Mesenchymal stem cell (in vitro differentiated cells and primary cell): Measurements from ENCODE around the gene TMEM120A. TPM values are rescaled to one million over a fixed set of nuclear protein-coding genes. Genes with fewer than 3 reads are reported as not detected.

ENCODE experiments used
- DNase-seq: peaks from one replicate; pipeline ENCODE4 v3.0.0-alpha.2; 2013
- H2AFZ ChIP-seq: one replicate; pipeline ENCODE4 v1.6.1; 2013; ENCODE audit warnings: low read depth, mild to moderate bottlenecking, control low read depth, inconsistent platforms, low read length, moderate library complexity
- H2AK5ac ChIP-seq: 2 replicates; pipeline ENCODE4 v1.6.1; 2013; ENCODE audit warnings: low read length, moderate library complexity, mild to moderate bottlenecking, inconsistent platforms; ENCODE audit not compliant: severe bottlenecking
- H2BK120ac ChIP-seq: one replicate; pipeline ENCODE4 v1.6.1; 2013; ENCODE audit warnings: low read depth, mild to moderate bottlenecking, inconsistent platforms, low read length, moderate library complexity
- H2BK12ac ChIP-seq, 2 experiments: one replicate each; pipeline ENCODE4 v1.6.1; 2013; ENCODE audit warnings: inconsistent platforms in 2 of 2, low read length in 2 of 2, mild to moderate bottlenecking in 2 of 2, moderate library complexity in 2 of 2, control low read depth in 1 of 2
- H2BK15ac ChIP-seq: one replicate; pipeline ENCODE4 v1.6.1; 2013; ENCODE audit warnings: mild to moderate bottlenecking, low read depth, inconsistent platforms; ENCODE audit not compliant: poor library complexity, severe bottlenecking
- H2BK5ac ChIP-seq: 2 replicates; pipeline ENCODE4 v1.6.1; 2013; ENCODE audit warnings: low read depth, mild to moderate bottlenecking, low read length, control low read depth, inconsistent platforms; ENCODE audit not compliant: poor library complexity, severe bottlenecking
- H3K14ac ChIP-seq, 2 experiments: one replicate each; pipeline ENCODE4 v1.6.1; 2013; ENCODE audit warnings: inconsistent platforms in 2 of 2, low read length in 2 of 2, control low read depth in 1 of 2, mild to moderate bottlenecking in 1 of 2, moderate library complexity in 1 of 2
- H3K18ac ChIP-seq, 2 experiments: one replicate each; pipeline ENCODE4 v1.6.1; 2013; ENCODE audit warnings: inconsistent platforms in 2 of 2, low read length in 2 of 2, control low read depth in 1 of 2, low read depth in 1 of 2, mild to moderate bottlenecking in 1 of 2
- H3K23ac ChIP-seq, 2 experiments: one replicate each; pipeline ENCODE4 v1.6.1; 2013; ENCODE audit warnings: inconsistent platforms in 2 of 2, low read length in 2 of 2, mild to moderate bottlenecking in 2 of 2, moderate library complexity in 2 of 2, control low read depth in 1 of 2
- H3K27ac ChIP-seq: 2 replicates; pipeline ENCODE4 v1.5.1; 2013; ENCODE audit warnings: mild to moderate bottlenecking, moderate library complexity, low read length, control low read depth, inconsistent platforms; ENCODE audit not compliant: poor library complexity, severe bottlenecking
- H3K27me3 ChIP-seq, 2 experiments: 2 replicates each; pipeline versions ENCODE4 v1.6.1 to v1.7.0; 2013; ENCODE audit warnings: low read length in 2 of 2, mild to moderate bottlenecking in 2 of 2, moderate library complexity in 2 of 2, control low read depth in 1 of 2, inconsistent platforms in 1 of 2; ENCODE audit not compliant: control insufficient read depth in 1 of 2, insufficient read depth in 1 of 2
- H3K36me3 ChIP-seq, 2 experiments: 2 replicates each; pipeline versions ENCODE4 v1.6.1 to v1.7.0; 2013; ENCODE audit warnings: low read length in 2 of 2, control low read depth in 1 of 2, inconsistent platforms in 1 of 2, low read depth in 1 of 2, mild to moderate bottlenecking in 1 of 2; ENCODE audit not compliant: insufficient read depth in 2 of 2, control insufficient read depth in 1 of 2
- H3K4ac ChIP-seq, 2 experiments: one replicate each; pipeline ENCODE4 v1.6.1; 2013; ENCODE audit warnings: inconsistent platforms in 2 of 2, low read length in 2 of 2, mild to moderate bottlenecking in 2 of 2, moderate library complexity in 2 of 2, control low read depth in 1 of 2, low read depth in 1 of 2
- H3K4me1 ChIP-seq: 2 replicates; pipeline ENCODE4 v1.6.1; 2013; ENCODE audit warnings: low read depth, low read length, control low read depth; ENCODE audit not compliant: control insufficient read depth, insufficient read depth
- H3K4me2 ChIP-seq: 2 replicates; pipeline ENCODE4 v1.6.1; 2013; ENCODE audit warnings: low read length, mild to moderate bottlenecking, inconsistent platforms; ENCODE audit not compliant: poor library complexity, severe bottlenecking
- H3K4me3 ChIP-seq, 2 experiments: 2 replicates each; pipeline versions ENCODE4 v1.5.1 to v1.7.0; 2013; ENCODE audit warnings: low read length in 2 of 2, mild to moderate bottlenecking in 2 of 2, control low read depth in 1 of 2, low read depth in 1 of 2; ENCODE audit not compliant: insufficient read depth in 1 of 2
- H3K79me1 ChIP-seq: replicated peaks from 2 replicates; pipeline ENCODE4 v1.6.1; 2013; ENCODE audit warnings: mild to moderate bottlenecking, control low read depth, low read length, inconsistent platforms; ENCODE audit not compliant: poor library complexity, severe bottlenecking
- H3K9ac ChIP-seq: 2 replicates; pipeline ENCODE4 v1.7.0; 2013; ENCODE audit warnings: mild to moderate bottlenecking, low read length, moderate library complexity
- H3K9me3 ChIP-seq: 2 replicates; pipeline ENCODE4 v1.7.0; 2013; ENCODE audit warnings: mild to moderate bottlenecking, low read length; ENCODE audit not compliant: control insufficient read depth
- H4K8ac ChIP-seq: one replicate; pipeline ENCODE4 v1.6.1; 2013; ENCODE audit warnings: inconsistent platforms, mild to moderate bottlenecking, low read length, moderate library complexity
- H4K91ac ChIP-seq: one replicate; pipeline ENCODE4 v1.6.1; 2013; ENCODE audit warnings: mild to moderate bottlenecking, low read length, inconsistent platforms
- WGBS: methylation state at CpG from one replicate; pipeline ENCODE4 v1.1.7; 2013; ENCODE audit warnings: mixed read lengths; 5-methylcytosine and 5-hydroxymethylcytosine counted together
- small RNA-seq: library from polyadenylated mRNA; stranded (forward); fragments of <200 nt; extraction: miRNeasy Mini kit (QIAGEN cat#:217004); gene quantifications from one replicate; pipeline ENCODE3, GENCODE V24; 2013; ENCODE audit warnings: low read depth

Gene TMEM120A

GRCh38 chr7:75938921-75939320 lies 55.5 kb downstream of the TMEM120A start:
- peak overlapping the region; percentile 72 for H3K9ac ChIP-seq
- H4K91ac ChIP-seq: peak overlapping the region; percentile 79
- H3K9me3 ChIP-seq: no peaks in the 10 kb centered on the region
- no peak overlapping the region for H2AK5ac ChIP-seq
- peaks cover 26% of the 10 kb centered on the region for H3K79me1 ChIP-seq
- H3K36me3 ChIP-seq: peaks cover 7 to 14% of the 10 kb centered on the region in 2 experiments
- peak overlapping the region; percentile 20 to 73 for H3K4ac ChIP-seq
- no peak overlapping the region for H2AFZ ChIP-seq
- H3K27me3 ChIP-seq: no peaks in the 10 kb centered on the region
- H3K4me3 ChIP-seq: no peak overlapping the region
- peak overlapping the region; percentile 76 to 79 for H2BK12ac ChIP-seq
- H4K8ac ChIP-seq: peak overlapping the region; percentile 71
- peaks cover 18% of the 10 kb centered on the region for H3K4me1 ChIP-seq
- H2BK120ac ChIP-seq: no peak overlapping the region
- H3K23ac ChIP-seq: no peak overlapping the region
- H3K4me2 ChIP-seq: no peak overlapping the region
- no peak overlapping the region for H3K27ac ChIP-seq
- no peak for DNase-seq
- no peak overlapping the region for H2BK5ac ChIP-seq
- peak overlapping the region in 1 of 2 experiments; percentile 12 for H3K14ac ChIP-seq
- H2BK15ac ChIP-seq: peak overlapping the region; percentile 39
- peak overlapping the region in 1 of 2 experiments; percentile 5 for H3K18ac ChIP-seq
- 97% methylated on average over 6 of the region's 6 CpGs for WGBS

- peak overlapping the region; percentile 18 to 37 for H2BK12ac ChIP-seq
- H3K27ac ChIP-seq: no peak overlapping the region
- H2BK5ac ChIP-seq: no peak overlapping the region
- no peak overlapping the region for H3K4me2 ChIP-seq
- no peak overlapping the region for H2BK15ac ChIP-seq
- H4K91ac ChIP-seq: peak overlapping the region; percentile 88
- H2AK5ac ChIP-seq: no peak overlapping the region
- H2BK120ac ChIP-seq: peak overlapping the region; percentile 23
- 55% methylated on average over 14 of the region's 15 CpGs for WGBS
- H3K79me1 ChIP-seq: peaks cover 26% of the 10 kb centered on the region
- no peak overlapping the region for H3K14ac ChIP-seq
- H3K4me3 ChIP-seq: no peak overlapping the region
- peak overlapping the region; percentile 63 to 85 for H3K18ac ChIP-seq
- peak; percentile 96 for DNase-seq
- H2AFZ ChIP-seq: no peak overlapping the region
- peaks cover 18% of the 10 kb centered on the region for H3K4me1 ChIP-seq
- H3K23ac ChIP-seq: peak overlapping the region in 1 of 2 experiments; percentile 2
- peak overlapping the region in 1 of 2 experiments; percentile 32 for H3K4ac ChIP-seq
- H3K36me3 ChIP-seq: peaks cover 7 to 14% of the 10 kb centered on the region in 2 experiments
- peak overlapping the region; percentile 72 for H3K9ac ChIP-seq
- peak overlapping the region; percentile 54 for H4K8ac ChIP-seq
- no peaks in the 10 kb centered on the region for H3K27me3 ChIP-seq
- H3K9me3 ChIP-seq: no peaks in the 10 kb centered on the region
Observed at GRCh38 chr7:75937958-75938786, 56.2 kb downstream of the TMEM120A start.

Small RNA genes within 50 kb of the gene (small RNA-seq; reads per million reads assigned to genes)
- not detected for gene SNORA14A
